GM20431 (cell line): ENCODE data around the gene SLC38A11.

Experiments used
- in situ Hi-C: fragments of 300-500 bp; cut with MseI, MboI; formaldehyde crosslinking; loops from one replicate; pipeline ENCODE4 v1.15.0; 2020; ENCODE audit warnings: low sequenced_read_pairs; ENCODE audit not compliant: unreplicated experiment

SLC38A11 gene

DNA sequence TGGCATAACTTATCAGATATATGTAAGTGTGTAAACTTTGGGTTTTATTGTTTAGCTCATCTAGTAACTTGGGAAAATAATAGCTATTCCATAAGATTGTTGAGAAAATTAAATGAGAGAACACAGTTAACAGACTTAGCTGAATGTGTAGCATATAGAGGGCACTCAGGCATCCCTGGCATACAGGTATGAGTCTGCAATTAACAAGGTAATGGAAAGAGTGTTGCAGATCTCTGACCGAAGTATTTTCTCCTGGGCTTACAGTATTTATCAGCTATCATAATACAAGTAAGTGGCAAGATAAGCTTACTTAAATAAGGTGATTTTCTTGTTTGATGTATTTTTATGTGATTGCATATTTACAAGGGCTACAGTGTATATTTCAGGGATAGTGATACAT lies 105.8 kb downstream of the SLC38A11 start:
- in situ Hi-C loops, result no loop called here

DNA sequence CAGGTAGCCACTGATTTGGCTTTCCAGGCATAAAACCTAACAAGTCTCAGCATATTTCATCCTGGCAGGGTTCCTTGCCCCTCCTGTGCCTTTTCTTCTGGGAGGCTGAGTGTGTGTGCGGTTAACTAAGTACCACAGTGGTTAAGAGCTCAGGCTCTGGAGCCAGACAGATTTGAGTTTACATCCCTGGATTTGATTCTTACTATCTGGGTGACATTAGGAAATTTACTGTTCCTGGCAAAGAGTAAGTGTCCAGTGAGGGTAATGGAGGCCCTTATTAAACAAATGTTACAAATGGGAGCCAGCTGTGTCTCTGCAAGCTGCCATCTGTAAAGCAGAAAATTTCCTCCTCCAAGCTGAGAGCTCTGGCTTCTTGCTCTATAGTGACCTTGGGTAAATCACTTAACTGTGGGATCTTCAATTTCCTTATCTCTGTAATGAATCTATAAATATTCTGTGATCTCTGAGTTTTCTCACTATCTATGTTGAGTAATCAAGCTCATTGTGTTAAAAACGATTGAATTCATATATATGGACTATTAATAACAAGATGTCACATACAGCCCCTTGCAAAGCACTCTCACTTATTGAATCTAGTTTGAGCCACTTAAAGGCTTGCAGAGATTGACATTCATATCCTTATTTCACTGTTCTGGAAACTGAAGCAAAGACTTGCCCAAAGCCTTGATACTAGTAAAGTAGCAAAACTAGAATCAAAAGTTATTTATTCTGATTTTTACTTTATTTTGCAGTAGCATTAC lies 107.2 kb downstream of the SLC38A11 start:
- in situ Hi-C loops, result no loop called here

- in situ Hi-C loops, result no loop called here
Measured at GRCh38 chr2:164847291-164847690, 108.0 kb downstream of the SLC38A11 start.

GRCh38 chr2:164846276-164846675 lies 109.0 kb downstream of the SLC38A11 start:
- in situ Hi-C loops, result no loop called here
